Measurements from ENCODE around the gene TEX52.

TEX52 gene

GRCh38 chr12:2829275-2829674 lies 27.6 kb downstream of the TEX52 start:
- no peak for DNase-seq (ENCODE audit: low read depth)

GRCh38 chr12:2826721-2827515 lies 29.9 kb downstream of the TEX52 start:
- DNase-seq (ENCODE audit: low read depth) = no peak

GRCh38 chr12:2826036-2826435 lies 30.8 kb downstream of the TEX52 start:
- DNase-seq (ENCODE audit: low read depth) = no peak

- DNase-seq (ENCODE audit: low read depth) = no peak
These were observed 31.7 kb downstream of the TEX52 start for GRCh38 chr12:2825132-2825531.

- no peak for DNase-seq (ENCODE audit: low read depth)
These were observed 32.3 kb downstream of the TEX52 start for GRCh38 chr12:2824541-2824940.

GRCh38 chr12:2823483-2823882 lies 33.4 kb downstream of the TEX52 start:
- no peak for DNase-seq (ENCODE audit: low read depth)

GRCh38 chr12:2820432-2820831 lies 36.4 kb downstream of the TEX52 start:
- no peak for DNase-seq (ENCODE audit: low read depth)

- no peak for DNase-seq (ENCODE audit: low read depth)
These were observed 37.0 kb downstream of the TEX52 start for GRCh38 chr12:2819810-2820209.

GRCh38 chr12:2813214-2814185 lies 43.3 kb downstream of the TEX52 start:
- peak; percentile 40 for DNase-seq (ENCODE audit: low read depth)

GRCh38 chr12:2812290-2813213 lies 44.3 kb downstream of the TEX52 start, which contains the start of gene ITFG2:
ITFG2 (plus strand) TSS chr12:2812668; CDS start chr12:2812761, 93 bp downstream.
- DNase-seq (ENCODE audit: low read depth) = peak; percentile 92

- no peak for DNase-seq (ENCODE audit: low read depth)
These were observed 45.0 kb downstream of the TEX52 start for GRCh38 chr12:2811801-2812200.

GRCh38 chr12:2806700-2807099 lies 50.1 kb downstream of the TEX52 start:
- DNase-seq (ENCODE audit: low read depth) = no peak

- DNase-seq (ENCODE audit: low read depth) = no peak
These were observed 51.7 kb downstream of the TEX52 start for GRCh38 chr12:2805143-2805520.

- no peak for DNase-seq (ENCODE audit: low read depth)
These were observed 52.3 kb downstream of the TEX52 start for GRCh38 chr12:2804393-2805142.

- DNase-seq (ENCODE audit: low read depth) = no peak
These were observed 53.0 kb downstream of the TEX52 start for GRCh38 chr12:2803635-2804392.

- DNase-seq (ENCODE audit: low read depth) = no peak
These were observed 55.6 kb downstream of the TEX52 start for GRCh38 chr12:2801044-2801783.

GRCh38 chr12:2800046-2800570 lies 56.7 kb downstream of the TEX52 start:
- DNase-seq (ENCODE audit: low read depth) = no peak

All from CMK (cell line).